Esophagus squamous epithelium (tissue), 4 donors: ENCODE results near the gene RASAL2.

Source experiments
- CTCF ChIP-seq, 6 experiments: fragments of 450-650 bp in 4 of 6; fragments of 200-600 bp in 2 of 6; sonication (generic) in 2 of 6; IDR thresholded peaks; one replicate each; pipeline ENCODE4 v1.5.1; 2016 to 2019; ENCODE audit warnings: antibody characterized with exemption in 6 of 6, mild to moderate bottlenecking in 4 of 6, moderate library complexity in 4 of 6
- POLR2A ChIP-seq, 4 donors: fragments of 450-650 bp; IDR thresholded peaks; one replicate each; pipeline ENCODE4 v1.6.1; 2017; ENCODE audit warnings: antibody characterized with exemption in 4 of 4, mild to moderate bottlenecking in 4 of 4, moderate library complexity in 3 of 4

GRCh38 chr1:178146436-178146835 is 52.5 kb downstream of the RASAL2 start:
- TF ChIP-seq POLR2A (IDR thresholded peaks at IDR 0.05) (no peak), CTCF (IDR thresholded peaks at IDR 0.05) (no peak)
